ENCODE data around the gene ST3GAL2. TPM values are rescaled to one million over a fixed set of nuclear protein-coding genes. Genes with fewer than 3 reads are reported as not detected.
"Not testable (repeated sequence)": the region's sequence is repeated elsewhere in the genome, so short reads cannot be mapped to it uniquely, and the experiment has no call there.

The ST3GAL2 gene
- total RNA-seq, 1 experiment from 2014 or later = 48.1 TPM

- Histone ChIP-seq H3K27ac (ENCODE audit: low read length) (peak overlapping the region; percentile 33; the same call in 1 of the 2 replicates), H3K79me2 (ENCODE audit: low read length) (peaks cover 14% of the 10 kb centered on the region), H3K4me2 (ENCODE audit: low read depth, low read length, poor library complexity, severe bottlenecking) (no peak overlapping the region), H3K36me3 (ENCODE audit: insufficient read depth, low read length) (no peaks in the 10 kb centered on the region), H3K4me1 (ENCODE audit: low read length) (peaks cover 22% of the 10 kb centered on the region), H3K9me3 (ENCODE audit: low read length) (no peaks in the 10 kb centered on the region), H3K27me3 (ENCODE audit: low read length) (no peaks in the 10 kb centered on the region), H3K9ac (ENCODE audit: low read length) (no peak overlapping the region), H4K20me1 (ENCODE audit: insufficient read depth, low read depth, low read length) (no peaks in the 10 kb centered on the region), H3K4me3 (ENCODE audit: low read length) (no peak overlapping the region), H2AFZ (ENCODE audit: low read length) (no peak overlapping the region), H3K9me2 (replicated peaks; ENCODE audit: insufficient read depth, low read length) (no peaks in the 10 kb centered on the region)
- DNase-seq = no peak
These were observed 96.9 kb downstream of the ST3GAL2 start for GRCh38 chr16:70342016-70342415.

DNA sequence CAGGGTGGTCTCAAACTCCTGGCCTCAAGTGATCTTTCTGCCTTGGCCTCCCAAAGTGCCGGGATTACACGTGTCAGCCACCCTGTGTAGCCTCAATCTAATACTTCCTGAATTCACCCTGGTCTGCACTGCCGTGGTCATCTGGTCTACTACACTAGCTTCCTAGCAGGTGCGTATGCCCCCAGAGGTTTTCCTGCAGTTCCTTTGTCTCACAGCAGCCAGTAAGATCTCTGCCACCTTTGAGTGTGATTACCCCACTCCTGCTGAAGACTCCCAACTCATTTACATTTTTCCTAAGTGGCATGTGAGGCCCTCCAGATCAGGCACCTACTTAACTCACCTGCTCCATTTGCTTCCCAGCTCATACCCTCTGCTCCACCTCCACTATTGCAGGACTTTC, 97.3 kb downstream of the ST3GAL2 start:
- Histone ChIP-seq H3K36me3 (ENCODE audit: insufficient read depth, low read length) (no peaks in the 10 kb centered on the region), H3K9me2 (replicated peaks; ENCODE audit: insufficient read depth, low read length) (no peaks in the 10 kb centered on the region), H3K9me3 (ENCODE audit: low read length) (no peaks in the 10 kb centered on the region), H3K27ac (ENCODE audit: low read length) (peak overlapping the region; percentile 33; the same call in 1 of the 2 replicates), H3K9ac (ENCODE audit: low read length) (no peak overlapping the region), H3K27me3 (ENCODE audit: low read length) (no peaks in the 10 kb centered on the region), H3K4me1 (ENCODE audit: low read length) (peaks cover 22% of the 10 kb centered on the region), H2AFZ (ENCODE audit: low read length) (no peak overlapping the region), H3K4me3 (ENCODE audit: low read length) (no peak overlapping the region), H3K79me2 (ENCODE audit: low read length) (peaks cover 11% of the 10 kb centered on the region), H3K4me2 (ENCODE audit: low read depth, low read length, poor library complexity, severe bottlenecking) (no peak overlapping the region), H4K20me1 (ENCODE audit: insufficient read depth, low read depth, low read length) (no peaks in the 10 kb centered on the region)
- DNase-seq = no peak

DNA sequence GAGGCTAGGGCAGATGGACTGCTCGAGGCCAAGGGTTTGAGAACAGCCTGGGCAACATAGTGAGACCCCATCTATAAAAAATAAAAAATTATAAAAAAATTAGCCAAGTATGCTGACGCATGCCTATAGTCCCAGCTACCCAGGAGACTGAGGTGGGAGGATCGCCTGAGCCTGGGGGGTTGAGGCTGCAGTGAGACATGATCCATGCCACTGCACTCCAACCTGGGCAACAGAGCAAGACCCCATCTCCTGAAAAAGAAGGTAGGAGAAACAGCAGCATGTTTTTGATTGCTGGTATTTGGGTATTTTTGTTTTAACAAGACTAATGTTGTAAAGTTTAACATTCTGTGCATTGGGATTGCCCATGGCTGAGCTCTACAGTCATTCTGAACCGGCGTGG, 101.1 kb downstream of the ST3GAL2 start:
- no peak overlapping the region for H3K27ac ChIP-seq (ENCODE audit: low read length)
- H3K27me3 ChIP-seq (ENCODE audit: low read length) = no peaks in the 10 kb centered on the region
- H3K4me1 ChIP-seq (ENCODE audit: low read length) = peaks cover 11% of the 10 kb centered on the region
- H3K79me2 ChIP-seq (ENCODE audit: low read length) = no peaks in the 10 kb centered on the region
- no peak overlapping the region for H2AFZ ChIP-seq (ENCODE audit: low read length)
- H3K4me3 ChIP-seq (ENCODE audit: low read length) = no peak overlapping the region
- H3K4me2 ChIP-seq (ENCODE audit: low read depth, low read length, poor library complexity, severe bottlenecking) = no peak overlapping the region
- no peak overlapping the region for H3K9ac ChIP-seq (ENCODE audit: low read length)
- H3K9me3 ChIP-seq (ENCODE audit: low read length) = no peaks in the 10 kb centered on the region
- no peaks in the 10 kb centered on the region for H3K9me2 ChIP-seq (replicated peaks; ENCODE audit: insufficient read depth, low read length)
- H4K20me1 ChIP-seq (ENCODE audit: insufficient read depth, low read depth, low read length) = 0 out of 2 replicates have a peak, but pooled peaks cover 2% of the 10 kb centered on the region
- H3K36me3 ChIP-seq (ENCODE audit: insufficient read depth, low read length) = peaks cover 15% of the 10 kb centered on the region; the same call in 1 of the 2 replicates
- no peak for DNase-seq

GRCh38 chr16:70332728-70333127, 106.2 kb downstream of the ST3GAL2 start:
- peaks cover 21% of the 10 kb centered on the region for H3K36me3 ChIP-seq (ENCODE audit: insufficient read depth, low read length)
- H3K79me2 ChIP-seq (ENCODE audit: low read length); H3K27me3 ChIP-seq (ENCODE audit: low read length); H3K27ac ChIP-seq (ENCODE audit: low read length); H4K20me1 ChIP-seq (ENCODE audit: insufficient read depth, low read depth, low read length); H3K9me3 ChIP-seq (ENCODE audit: low read length); H3K9ac ChIP-seq (ENCODE audit: low read length); DNase-seq; H3K9me2 ChIP-seq (replicated peaks; ENCODE audit: insufficient read depth, low read length); H3K4me1 ChIP-seq (ENCODE audit: low read length); H2AFZ ChIP-seq (ENCODE audit: low read length); H3K4me2 ChIP-seq (ENCODE audit: low read depth, low read length, poor library complexity, severe bottlenecking); H3K4me3 ChIP-seq (ENCODE audit: low read length): not testable (repeated sequence)

DNA sequence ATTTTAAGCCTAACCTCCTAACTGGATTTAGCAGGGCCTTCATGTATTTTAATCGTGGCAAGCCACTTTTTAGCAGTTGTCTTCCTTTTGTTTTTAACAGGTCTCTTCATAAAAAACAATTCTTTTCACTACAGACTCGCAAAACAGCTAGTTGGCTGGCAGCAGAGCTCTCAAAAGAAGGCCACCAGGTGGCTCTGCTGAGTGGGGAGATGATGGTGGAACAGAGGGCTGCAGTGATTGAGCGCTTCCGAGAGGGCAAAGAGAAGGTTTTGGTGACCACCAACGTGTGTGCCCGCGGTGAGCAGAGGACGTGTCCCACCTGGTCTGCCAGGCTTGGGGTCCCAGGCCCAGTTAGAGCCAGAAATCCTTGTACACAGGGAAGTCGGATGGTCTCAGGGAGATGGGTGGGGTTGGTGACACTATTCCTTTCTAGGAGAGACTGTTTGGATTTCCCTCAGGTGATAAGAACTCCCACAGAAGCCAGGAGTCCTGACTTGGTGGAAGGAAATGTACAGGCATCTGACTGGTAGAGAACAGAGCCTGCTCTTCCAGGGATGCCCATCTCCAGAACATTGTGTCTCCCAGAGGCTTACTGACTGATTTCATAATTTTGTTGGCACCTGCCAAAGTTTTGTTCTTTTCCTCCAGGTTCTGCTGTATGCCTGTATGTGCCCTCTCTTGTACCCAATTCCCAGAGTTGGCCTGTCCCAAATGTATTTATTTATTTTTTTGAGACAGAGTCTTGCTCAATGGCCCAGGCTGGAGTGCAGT, 107.1 kb downstream of the ST3GAL2 start:
- no peak overlapping the region for H3K27ac ChIP-seq (ENCODE audit: low read length)

DNA sequence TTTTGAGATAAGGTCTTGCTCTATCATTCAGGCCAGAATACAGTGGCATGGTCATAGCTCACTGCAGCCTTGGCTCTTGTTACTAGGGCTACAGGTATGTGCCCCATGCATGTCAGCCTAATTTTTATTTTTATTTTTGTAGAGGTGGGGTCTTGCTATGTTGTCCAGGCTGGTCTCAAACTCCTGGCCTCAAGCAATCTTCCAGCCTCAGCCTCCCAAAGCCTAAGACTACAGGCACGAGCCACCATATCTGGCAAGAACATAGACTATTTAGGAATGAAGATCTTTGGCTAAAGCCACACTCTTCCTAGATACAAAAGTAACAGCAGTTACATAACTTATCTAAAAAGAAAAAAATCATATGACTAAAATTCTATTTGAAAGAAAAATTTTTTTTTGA, 107.8 kb downstream of the ST3GAL2 start:
- Histone ChIP-seq H3K4me1 (ENCODE audit: low read length) (no peaks in the 10 kb centered on the region), H3K9me3 (ENCODE audit: low read length) (no peaks in the 10 kb centered on the region), H3K9ac (ENCODE audit: low read length) (no peak overlapping the region), H3K9me2 (replicated peaks; ENCODE audit: insufficient read depth, low read length) (no peaks in the 10 kb centered on the region), H2AFZ (ENCODE audit: low read length) (no peak overlapping the region), H4K20me1 (ENCODE audit: insufficient read depth, low read depth, low read length) (0 out of 2 replicates have a peak, but pooled peaks cover 2% of the 10 kb centered on the region), H3K79me2 (ENCODE audit: low read length) (no peaks in the 10 kb centered on the region), H3K4me2 (ENCODE audit: low read depth, low read length, poor library complexity, severe bottlenecking) (no peak overlapping the region), H3K27me3 (ENCODE audit: low read length) (no peaks in the 10 kb centered on the region), H3K36me3 (ENCODE audit: insufficient read depth, low read length) (peaks cover 21% of the 10 kb centered on the region), H3K4me3 (ENCODE audit: low read length) (no peak overlapping the region), H3K27ac (ENCODE audit: low read length) (no peak overlapping the region)
- no peak for DNase-seq

More for the DNA sequence above, 107.1 kb downstream of the ST3GAL2 start:
- Histone ChIP-seq H3K4me2 (ENCODE audit: low read depth, low read length, poor library complexity, severe bottlenecking) (no peak overlapping the region), H3K9ac (ENCODE audit: low read length) (no peak overlapping the region), H3K36me3 (ENCODE audit: insufficient read depth, low read length) (peaks cover 21% of the 10 kb centered on the region), H3K27me3 (ENCODE audit: low read length) (no peaks in the 10 kb centered on the region), H4K20me1 (ENCODE audit: insufficient read depth, low read depth, low read length) (0 out of 2 replicates have a peak, but pooled peaks cover 2% of the 10 kb centered on the region), H3K4me3 (ENCODE audit: low read length) (no peak overlapping the region), H2AFZ (ENCODE audit: low read length) (no peak overlapping the region), H3K79me2 (ENCODE audit: low read length) (no peaks in the 10 kb centered on the region), H3K9me3 (ENCODE audit: low read length) (no peaks in the 10 kb centered on the region), H3K9me2 (replicated peaks; ENCODE audit: insufficient read depth, low read length) (no peaks in the 10 kb centered on the region), H3K4me1 (ENCODE audit: low read length) (no peaks in the 10 kb centered on the region)
- peak; percentile 55 for DNase-seq

Small RNA genes lying within 50 kb of the gene (small RNA-seq; reads per million reads assigned to genes)
- gene RNU6-23P (0.67 reads per million, percentile 18 among the genes with 10 or more reads in this experiment), gene RPS27P26 (not detected)

Other genes starting within 250 kb of the ST3GAL2 start
- gene EXOSC6, start 187.2 kb downstream of the ST3GAL2 start, total RNA-seq (2014; rRNA removed; shearing (Covaris generic); ENCODE audit: low replicate concordance) = 29.0 and 31.5 TPM in 2 replicates
- gene AARS1, start 149.6 kb downstream of the ST3GAL2 start, total RNA-seq (2014; rRNA removed; shearing (Covaris generic); ENCODE audit: low replicate concordance) = 118 and 230 TPM in 2 replicates
- gene DDX19B, start 139.9 kb downstream of the ST3GAL2 start, total RNA-seq (2014; rRNA removed; shearing (Covaris generic); ENCODE audit: low replicate concordance) = 63.7 and 73.9 TPM in 2 replicates
- gene DDX19A, start 92.2 kb downstream of the ST3GAL2 start, total RNA-seq (2014; rRNA removed; shearing (Covaris generic); ENCODE audit: low replicate concordance) = 20.5 and 29.2 TPM in 2 replicates
- 6.4 and 17.4 TPM in 2 replicates for gene FCSK, start 15.5 kb upstream of the ST3GAL2 start, total RNA-seq (2014; rRNA removed; shearing (Covaris generic); ENCODE audit: low replicate concordance)
- 24.7 and 47.0 TPM in 2 replicates for gene COG4, start 84.5 kb upstream of the ST3GAL2 start, total RNA-seq (2014; rRNA removed; shearing (Covaris generic); ENCODE audit: low replicate concordance)
- 126 and 187 TPM in 2 replicates for gene SF3B3, start 84.7 kb upstream of the ST3GAL2 start, total RNA-seq (2014; rRNA removed; shearing (Covaris generic); ENCODE audit: low replicate concordance)
- gene IL34, start 207.5 kb upstream of the ST3GAL2 start, total RNA-seq (2014; rRNA removed; shearing (Covaris generic); ENCODE audit: low replicate concordance) = not detected in 2 replicates
- 0.15 and 0.47 TPM in 2 replicates for gene MTSS2, start 247.0 kb upstream of the ST3GAL2 start, total RNA-seq (2014; rRNA removed; shearing (Covaris generic); ENCODE audit: low replicate concordance)